ENCODE measurements around the gene ENPP1.

DNA sequence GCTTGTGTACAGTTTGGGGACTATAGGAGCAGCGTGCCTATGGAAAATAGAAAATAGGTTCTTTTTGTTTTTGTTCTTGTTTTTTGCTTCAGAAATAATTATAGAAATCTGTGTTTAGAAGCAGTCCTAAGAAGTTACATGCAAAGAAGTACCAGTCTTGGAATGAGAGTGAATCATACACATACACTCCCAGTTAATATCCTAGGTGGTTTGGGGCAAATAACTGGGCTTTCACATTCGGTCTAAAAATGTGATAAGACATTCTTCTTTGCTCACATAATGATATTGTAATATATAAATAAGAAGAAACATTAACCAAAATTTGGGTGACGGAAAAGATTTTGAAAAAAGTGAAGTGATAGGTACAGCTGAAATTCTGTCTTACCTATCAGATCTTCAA lies 61.0 kb downstream of the ENPP1 start:
- TF ChIP-seq, protein P1, sequence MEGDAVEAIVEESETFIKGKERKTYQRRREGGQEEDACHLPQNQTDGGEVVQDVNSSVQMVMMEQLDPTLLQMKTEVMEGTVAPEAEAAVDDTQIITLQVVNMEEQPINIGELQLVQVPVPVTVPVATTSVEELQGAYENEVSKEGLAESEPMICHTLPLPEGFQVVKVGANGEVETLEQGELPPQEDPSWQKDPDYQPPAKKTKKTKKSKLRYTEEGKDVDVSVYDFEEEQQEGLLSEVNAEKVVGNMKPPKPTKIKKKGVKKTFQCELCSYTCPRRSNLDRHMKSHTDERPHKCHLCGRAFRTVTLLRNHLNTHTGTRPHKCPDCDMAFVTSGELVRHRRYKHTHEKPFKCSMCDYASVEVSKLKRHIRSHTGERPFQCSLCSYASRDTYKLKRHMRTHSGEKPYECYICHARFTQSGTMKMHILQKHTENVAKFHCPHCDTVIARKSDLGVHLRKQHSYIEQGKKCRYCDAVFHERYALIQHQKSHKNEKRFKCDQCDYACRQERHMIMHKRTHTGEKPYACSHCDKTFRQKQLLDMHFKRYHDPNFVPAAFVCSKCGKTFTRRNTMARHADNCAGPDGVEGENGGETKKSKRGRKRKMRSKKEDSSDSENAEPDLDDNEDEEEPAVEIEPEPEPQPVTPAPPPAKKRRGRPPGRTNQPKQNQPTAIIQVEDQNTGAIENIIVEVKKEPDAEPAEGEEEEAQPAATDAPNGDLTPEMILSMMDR (IDR thresholded peaks at IDR 0.05) = no peak
- no peak for TF ChIP-seq POLR2A (IDR thresholded peaks at IDR 0.05)

All from uterus (tissue), 2 donors.